K562 (cell line): ENCODE measurements around the gene CNIH4. TPM values are rescaled to one million over a fixed set of nuclear protein-coding genes. Genes with fewer than 3 reads are reported as not detected.

Experiments used
- ATAC-seq: fragments of 200-7000 bp; cut with Tn5 transposase; 3 replicates; pipeline ENCODE4 v1.9.1; 2020; ENCODE audit warnings: moderate library complexity
- BruUV-seq: library from RNA; stranded (reverse); fragments of 400-500 nt; replicated peaks from 2 replicates; lab custom pipeline; 2021; lab: Mats Ljungman, UMichigan
- CTCF ChIA-PET: fragments of 300-600 bp; formaldehyde crosslinking; extraction: SDS; loops from one replicate; lab custom pipeline; 2021; ENCODE audit warnings: low intra/inter-chr PET ratio; lab: Yijun Ruan, JAX
- POLR2A ChIA-PET: fragments of 300-600, 350-650 bp; sonication (Branson Sonifier 250); formaldehyde crosslinking; extraction: SDS; loops from one replicate; lab custom pipeline; 2021; ENCODE audit warnings: antibody characterized with exemption, inconsistent platforms; lab: Yijun Ruan, JAX
- DNase-seq, 4 experiments: peaks; one replicate each; pipeline versions ENCODE4 v3.0.0 to v3.0.0-alpha.2; 2011 to 2018; ENCODE audit warnings: low spot score in 3 of 4, mixed read lengths in 3 of 4; ENCODE audit errors: extremely low read depth in 1 of 4
- FAIRE-seq: peaks from 2 replicates; lab custom pipeline; 2011; peaks lifted over from hg19 to GRCh38; lab: Jason Lieb, UNC
- H2AFZ ChIP-seq: 2 replicates; pipeline ENCODE4 v1.6.0; 2011; ENCODE audit warnings: low read depth, low read length, control low read depth, inconsistent platforms
- H3K27ac ChIP-seq: fragments of 200-600 bp; 3 replicates; pipeline ENCODE4 v1.8.0; 2011; ENCODE audit warnings: low read depth, mild to moderate bottlenecking, control low read depth, inconsistent platforms, low read length, moderate library complexity, mixed read lengths; ENCODE audit errors: extremely low read depth
- H3K27me3 ChIP-seq, 2 experiments: fragments of 300-600 bp in 1 of 2; 2 replicates in 1 of 2; 3 replicates in 1 of 2; pipeline versions ENCODE4 v1.6.0 to v1.8.0; 2011; ENCODE audit warnings: inconsistent platforms in 2 of 2, low read length in 2 of 2, mild to moderate bottlenecking in 1 of 2, mixed read lengths in 1 of 2, moderate library complexity in 1 of 2; ENCODE audit not compliant: control insufficient read depth in 2 of 2, insufficient read depth in 2 of 2
- H3K36me3 ChIP-seq: fragments of 300-600 bp; 3 replicates; pipeline ENCODE4 v1.8.0; 2011; ENCODE audit warnings: mild to moderate bottlenecking, low read length, inconsistent platforms; ENCODE audit not compliant: control insufficient read depth, insufficient read depth
- H3K4me1 ChIP-seq, 2 experiments: fragments of 200-600 bp in 1 of 2; replicated peaks in 1 of 2; 2 replicates in 1 of 2; 3 replicates in 1 of 2; pipeline versions ENCODE4 v1.5.1 to v1.8.0; 2011; ENCODE audit warnings: inconsistent platforms in 2 of 2, low read length in 2 of 2, mild to moderate bottlenecking in 1 of 2, mixed read lengths in 1 of 2, moderate library complexity in 1 of 2; ENCODE audit not compliant: control insufficient read depth in 2 of 2, insufficient read depth in 2 of 2
- H3K4me2 ChIP-seq: 2 replicates; pipeline ENCODE4 v1.6.1; 2011; ENCODE audit warnings: low read length, control low read depth, inconsistent platforms, mixed read lengths; ENCODE audit not compliant: insufficient read depth
- H3K4me3 ChIP-seq: fragments of 200-600 bp; sonication (generic), shearing (Covaris generic); 2 replicates; pipeline ENCODE4 v1.5.1; 2016; ENCODE audit warnings: control low read depth, inconsistent platforms
- H3K79me2 ChIP-seq: fragments of 200-600 bp; 3 replicates; pipeline ENCODE4 v1.8.0; 2011; ENCODE audit warnings: low read length, inconsistent platforms; ENCODE audit not compliant: control insufficient read depth, insufficient read depth
- H3K9ac ChIP-seq, 2 experiments: 2 replicates each; pipeline versions ENCODE4 v1.6.0 to v1.6.1; 2011; ENCODE audit warnings: low read depth in 2 of 2, low read length in 2 of 2, control low read depth in 1 of 2, inconsistent platforms in 1 of 2, mild to moderate bottlenecking in 1 of 2, mixed read lengths in 1 of 2; ENCODE audit not compliant: insufficient read depth in 1 of 2
- H3K9me1 ChIP-seq: one replicate; pipeline ENCODE4 v1.6.0; 2011; ENCODE audit warnings: inconsistent platforms, mild to moderate bottlenecking, low read length, moderate library complexity; ENCODE audit not compliant: control insufficient read depth, insufficient read depth
- H3K9me3 ChIP-seq: replicated peaks from 2 replicates; pipeline ENCODE4 v1.5.1; 2011; ENCODE audit warnings: low read depth, low read length, inconsistent platforms; ENCODE audit not compliant: control insufficient read depth, insufficient read depth
- H4K20me1 ChIP-seq: replicated peaks from 2 replicates; pipeline ENCODE4 v1.6.1; 2011; ENCODE audit warnings: low read length, inconsistent platforms, mixed read lengths; ENCODE audit not compliant: control insufficient read depth, insufficient read depth
- ARID1B ChIP-seq: fragments of 450-650 bp; IDR thresholded peaks from 2 replicates; pipeline ENCODE4 v1.6.1; 2016; ENCODE audit warnings: antibody characterized with exemption, mild to moderate bottlenecking, inconsistent platforms
- CEBPB ChIP-seq: fragments of 450-650 bp; IDR thresholded peaks from 2 replicates; pipeline ENCODE4 v1.6.1; 2016; ENCODE audit warnings: missing genetic modification characterization, missing compliant biosample characterization
- CEBPG ChIP-seq, 3 experiments: fragments of 200-800 bp in 1 of 3; sonication (Bioruptor generic) in 1 of 3; sonication (generic) in 1 of 3; formaldehyde crosslinking in 1 of 3; IDR thresholded peaks in 2 of 3; conservative IDR thresholded peaks in 1 of 3; 2 replicates each; pipeline versions ENCODE4 v1.6.1 to v1.8.0; 2016 to 2022; ENCODE audit warnings: missing compliant biosample characterization in 2 of 3, missing genetic modification characterization in 2 of 3, mild to moderate bottlenecking in 1 of 3, missing genetic modification reagents in 1 of 3
- MEF2D ChIP-seq: conservative IDR thresholded peaks from 2 replicates; pipeline ENCODE4 v1.6.1; 2016; ENCODE audit warnings: low read depth, missing genetic modification characterization, missing compliant biosample characterization
- NBN ChIP-seq: fragments of 450-650 bp; IDR thresholded peaks from 2 replicates; pipeline ENCODE4 v1.6.1; 2016; ENCODE audit warnings: low read depth, mild to moderate bottlenecking
- RBFOX2 ChIP-seq: fragments of 200-400 bp; formaldehyde crosslinking; IDR thresholded peaks from 2 replicates; pipeline ENCODE4 v1.6.1; 2017; ENCODE audit warnings: low read depth, mild to moderate bottlenecking, low read length, moderate library complexity
- ZNF175 ChIP-seq: fragments of 200-800 bp; sonication (Bioruptor generic); IDR thresholded peaks from 2 replicates; pipeline ENCODE4 v1.6.1; 2016; ENCODE audit warnings: low read depth, mild to moderate bottlenecking, missing genetic modification characterization, missing compliant biosample characterization
- ZNF77 ChIP-seq: fragments of 250-450 bp; sonication (Bioruptor Pico); IDR thresholded peaks from 2 replicates; pipeline ENCODE4 v1.5.0; 2020
- WGBS: fragments of 100-300 bp; shearing (Covaris generic); methylation state at CpG from one replicate; pipeline ENCODE4 v1.1.6; 2016; ENCODE audit warnings: low coverage, mixed read lengths; ENCODE audit not compliant: insufficient coverage; ENCODE audit errors: missing lambda C conversion rate; 5-methylcytosine and 5-hydroxymethylcytosine counted together
- in situ Hi-C: fragments of 300-500 bp; cut with MboI; formaldehyde crosslinking; loops from 4 replicates; pipeline ENCODE4 v1.15.0; 2018; ENCODE audit warnings: inconsistent platforms, mixed read lengths
- intact Hi-C: fragments of 100-400 bp; cut with micrococcal nuclease; formaldehyde crosslinking; loops from 2 replicates; pipeline ENCODE4 v1.14.2; 2022
- polyA plus RNA-seq, 8 experiments: library from polyadenylated mRNA; depleted of rRNA in 4 of 8; stranded (reverse) in 5 of 8; unstranded in 3 of 8; fragments of >200 nt; fragmentation: Nextera tagmentation in 2 of 8; fragmentation: Illumina TruSeq in 1 of 8; extraction: Ambion mirVana in 2 of 8; extraction: Trizol in 1 of 8; gene quantifications; 2 replicates each; pipeline versions ENCODE4 v1.2.1 to v1.2.3, GENCODE V29; 2011 to 2014; ENCODE audit warnings: inconsistent platforms in 1 of 8, missing spikeins in 1 of 8
- total RNA-seq, 7 experiments: library from RNA; depleted of rRNA in 6 of 7; stranded (reverse); fragments of >200 nt in 6 of 7; fragmentation: Illumina TruSeq in 2 of 7; extraction: Trizol in 2 of 7; gene quantifications; 2 replicates each; pipeline versions ENCODE4 v1.2.1 to v1.2.3, GENCODE V29; 2011 to 2021; ENCODE audit warnings: low replicate concordance in 1 of 7
- TF ChIP-seq, protein P1 (sequence below): fragments of 250-450 bp; sonication (Bioruptor Pico); IDR thresholded peaks from 2 replicates; pipeline ENCODE4 v1.4.0; 2020; ENCODE audit warnings: mild to moderate bottlenecking, moderate library complexity, borderline replicate concordance
- TF ChIP-seq, protein P2 (sequence below), 2 experiments: fragments of 450-650 bp; IDR thresholded peaks; 2 replicates each; pipeline ENCODE4 v1.6.1; 2018; ENCODE audit warnings: mild to moderate bottlenecking in 2 of 2, low read depth in 1 of 2; ENCODE audit not compliant: partially characterized antibody in 2 of 2
- TF ChIP-seq, protein P3 (sequence below), 2 experiments: fragments of 450-650 bp; IDR thresholded peaks; 2 replicates each; pipeline ENCODE4 v1.6.1; 2016

The CNIH4 gene
- total and polyA plus RNA-seq, 9 of the 15 experiments (the other 6 are each of a cell fraction or from before 2014, with no cell fraction given), result 41.3 to 266 (median 61.1) TPM

DNA sequence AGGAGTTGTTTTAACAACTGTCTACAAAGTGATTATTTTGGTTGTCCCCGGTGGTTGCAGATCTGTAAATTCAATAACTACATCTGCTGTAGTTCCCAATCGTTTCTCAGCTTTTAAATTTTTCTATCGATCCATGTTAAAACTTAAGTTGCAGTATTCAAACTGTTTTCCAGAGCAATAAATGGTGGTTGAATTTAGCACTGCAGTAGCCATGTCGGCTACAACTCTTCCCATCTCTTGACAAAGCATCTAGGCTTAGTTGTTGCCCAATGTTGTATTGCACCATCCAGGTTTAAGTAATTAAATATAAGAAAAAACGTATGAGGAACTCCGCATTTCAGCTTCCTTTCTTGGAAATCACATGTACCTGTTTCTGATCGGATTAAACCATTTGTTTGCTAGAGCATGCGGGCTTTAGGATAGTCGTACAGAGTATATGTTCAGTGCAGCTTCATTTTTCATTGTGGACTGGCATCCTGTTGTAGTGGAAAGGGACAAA lies 996 bp downstream of the CNIH4 start:
- H3K36me3 ChIP-seq, result no peaks in the 10 kb centered on the region
- H3K4me2 ChIP-seq, result peak overlapping the region; percentile 89
- peaks cover 12 to 16% of the 10 kb centered on the region in 2 experiments for H3K4me1 ChIP-seq
- peak; percentile 20 for ATAC-seq
- no TSS peak for BruUV-seq
- H3K9me1 ChIP-seq, result no peaks in the 10 kb centered on the region
- no peaks in the 10 kb centered on the region for H3K9me3 ChIP-seq
- peak overlapping the region; percentile 74 to 93 for H3K9ac ChIP-seq
- DNase-seq, result peak in 3 of 4 experiments; percentile 31 to 38 (median 32)
- intact Hi-C loops, result loop anchor here (1.0 to 2.0 kb wide), 3 partner anchors 23 to 145 kb away; no protein-coding TSS in a partner anchor
- H2AFZ ChIP-seq, result peak overlapping the region; percentile 97
- peak overlapping the region; percentile 46 for H3K27ac ChIP-seq
- H3K27me3 ChIP-seq, result no peaks in the 10 kb centered on the region
- in situ Hi-C loops, result no loop called here
- CTCF ChIA-PET, result no interaction called here
- POLR2A ChIA-PET, result interaction anchor here (0.7 to 1.4 kb wide), 8 partner anchors 18 to 240 kb away, joined by 3 to 6 read pairs (median 4); partner anchors contain the start of gene NVL
- peak; percentile 80 for FAIRE-seq
- peak overlapping the region; percentile 79 for H3K4me3 ChIP-seq
- no peaks in the 10 kb centered on the region for H4K20me1 ChIP-seq
- WGBS, result 2% methylated on average over 9 of the region's 9 CpGs
- H3K79me2 ChIP-seq, result peaks cover 39% of the 10 kb centered on the region
- TF ChIP-seq ARID1B (0 out of 2 replicates have a peak, but pooled peaks have one; percentile 16), NBN (0 out of 2 replicates have a peak, but pooled peaks have one; percentile 61), RBFOX2 (no peak), MEF2D (tag) (peak; percentile 38; the same call in 1 of the 2 replicates), ZNF77 (0 out of 2 replicates have a peak, but pooled peaks have one; percentile 44), ZNF175 (CRISPR knock-in tag) (0 out of 2 replicates have a peak, but pooled peaks have one; percentile 63), CEBPG (CRISPR knock-in tag; IDR thresholded peaks at IDR 0.05) (peak; percentile 55; the same call in 1 of the 2 replicates), CEBPG (tag; conservative IDR thresholded peaks at IDR 0.05 in 1 of 2, IDR thresholded peaks at IDR 0.05 in 1 of 2) (peak; percentile 75 to 96), CEBPB (tag) (peak; percentile 93)
- TF ChIP-seq, protein P1, sequence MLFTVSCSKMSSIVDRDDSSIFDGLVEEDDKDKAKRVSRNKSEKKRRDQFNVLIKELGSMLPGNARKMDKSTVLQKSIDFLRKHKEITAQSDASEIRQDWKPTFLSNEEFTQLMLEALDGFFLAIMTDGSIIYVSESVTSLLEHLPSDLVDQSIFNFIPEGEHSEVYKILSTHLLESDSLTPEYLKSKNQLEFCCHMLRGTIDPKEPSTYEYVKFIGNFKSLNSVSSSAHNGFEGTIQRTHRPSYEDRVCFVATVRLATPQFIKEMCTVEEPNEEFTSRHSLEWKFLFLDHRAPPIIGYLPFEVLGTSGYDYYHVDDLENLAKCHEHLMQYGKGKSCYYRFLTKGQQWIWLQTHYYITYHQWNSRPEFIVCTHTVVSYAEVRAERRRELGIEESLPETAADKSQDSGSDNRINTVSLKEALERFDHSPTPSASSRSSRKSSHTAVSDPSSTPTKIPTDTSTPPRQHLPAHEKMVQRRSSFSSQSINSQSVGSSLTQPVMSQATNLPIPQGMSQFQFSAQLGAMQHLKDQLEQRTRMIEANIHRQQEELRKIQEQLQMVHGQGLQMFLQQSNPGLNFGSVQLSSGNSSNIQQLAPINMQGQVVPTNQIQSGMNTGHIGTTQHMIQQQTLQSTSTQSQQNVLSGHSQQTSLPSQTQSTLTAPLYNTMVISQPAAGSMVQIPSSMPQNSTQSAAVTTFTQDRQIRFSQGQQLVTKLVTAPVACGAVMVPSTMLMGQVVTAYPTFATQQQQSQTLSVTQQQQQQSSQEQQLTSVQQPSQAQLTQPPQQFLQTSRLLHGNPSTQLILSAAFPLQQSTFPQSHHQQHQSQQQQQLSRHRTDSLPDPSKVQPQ, result no peak
- TF ChIP-seq, protein P2, sequence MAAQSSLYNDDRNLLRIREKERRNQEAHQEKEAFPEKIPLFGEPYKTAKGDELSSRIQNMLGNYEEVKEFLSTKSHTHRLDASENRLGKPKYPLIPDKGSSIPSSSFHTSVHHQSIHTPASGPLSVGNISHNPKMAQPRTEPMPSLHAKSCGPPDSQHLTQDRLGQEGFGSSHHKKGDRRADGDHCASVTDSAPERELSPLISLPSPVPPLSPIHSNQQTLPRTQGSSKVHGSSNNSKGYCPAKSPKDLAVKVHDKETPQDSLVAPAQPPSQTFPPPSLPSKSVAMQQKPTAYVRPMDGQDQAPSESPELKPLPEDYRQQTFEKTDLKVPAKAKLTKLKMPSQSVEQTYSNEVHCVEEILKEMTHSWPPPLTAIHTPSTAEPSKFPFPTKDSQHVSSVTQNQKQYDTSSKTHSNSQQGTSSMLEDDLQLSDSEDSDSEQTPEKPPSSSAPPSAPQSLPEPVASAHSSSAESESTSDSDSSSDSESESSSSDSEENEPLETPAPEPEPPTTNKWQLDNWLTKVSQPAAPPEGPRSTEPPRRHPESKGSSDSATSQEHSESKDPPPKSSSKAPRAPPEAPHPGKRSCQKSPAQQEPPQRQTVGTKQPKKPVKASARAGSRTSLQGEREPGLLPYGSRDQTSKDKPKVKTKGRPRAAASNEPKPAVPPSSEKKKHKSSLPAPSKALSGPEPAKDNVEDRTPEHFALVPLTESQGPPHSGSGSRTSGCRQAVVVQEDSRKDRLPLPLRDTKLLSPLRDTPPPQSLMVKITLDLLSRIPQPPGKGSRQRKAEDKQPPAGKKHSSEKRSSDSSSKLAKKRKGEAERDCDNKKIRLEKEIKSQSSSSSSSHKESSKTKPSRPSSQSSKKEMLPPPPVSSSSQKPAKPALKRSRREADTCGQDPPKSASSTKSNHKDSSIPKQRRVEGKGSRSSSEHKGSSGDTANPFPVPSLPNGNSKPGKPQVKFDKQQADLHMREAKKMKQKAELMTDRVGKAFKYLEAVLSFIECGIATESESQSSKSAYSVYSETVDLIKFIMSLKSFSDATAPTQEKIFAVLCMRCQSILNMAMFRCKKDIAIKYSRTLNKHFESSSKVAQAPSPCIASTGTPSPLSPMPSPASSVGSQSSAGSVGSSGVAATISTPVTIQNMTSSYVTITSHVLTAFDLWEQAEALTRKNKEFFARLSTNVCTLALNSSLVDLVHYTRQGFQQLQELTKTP (IDR thresholded peaks at IDR 0.05; ENCODE audit: low read depth in 1 of 2, partially characterized antibody in 2 of 2), result peak in 1 of 2 experiments; percentile 43
- TF ChIP-seq, protein P3, sequence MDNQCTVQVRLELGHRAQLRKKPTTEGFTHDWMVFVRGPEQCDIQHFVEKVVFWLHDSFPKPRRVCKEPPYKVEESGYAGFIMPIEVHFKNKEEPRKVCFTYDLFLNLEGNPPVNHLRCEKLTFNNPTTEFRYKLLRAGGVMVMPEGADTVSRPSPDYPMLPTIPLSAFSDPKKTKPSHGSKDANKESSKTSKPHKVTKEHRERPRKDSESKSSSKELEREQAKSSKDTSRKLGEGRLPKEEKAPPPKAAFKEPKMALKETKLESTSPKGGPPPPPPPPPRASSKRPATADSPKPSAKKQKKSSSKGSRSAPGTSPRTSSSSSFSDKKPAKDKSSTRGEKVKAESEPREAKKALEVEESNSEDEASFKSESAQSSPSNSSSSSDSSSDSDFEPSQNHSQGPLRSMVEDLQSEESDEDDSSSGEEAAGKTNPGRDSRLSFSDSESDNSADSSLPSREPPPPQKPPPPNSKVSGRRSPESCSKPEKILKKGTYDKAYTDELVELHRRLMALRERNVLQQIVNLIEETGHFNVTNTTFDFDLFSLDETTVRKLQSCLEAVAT (IDR thresholded peaks at IDR 0.05), result 0 out of 4 replicates have a peak, but pooled peaks of 1 of the 2 experiments have one; percentile 31
